HG03460 (cell line): ENCODE results near the gene SEC61A2.
A peak's percentile ranks its signal among the peaks of the same experiment; 100 is the strongest.
"Not testable (repeated sequence)": the region's sequence is repeated elsewhere in the genome, so short reads cannot be mapped to it uniquely, and the experiment has no call there.

ENCODE experiments used
- ATAC-seq: cut with Tn5 transposase; IDR thresholded peaks from one replicate; pipeline ENCODE4 v1.9.1; 2021; ENCODE audit not compliant: unreplicated experiment

Gene SEC61A2

GRCh38 chr10:12158111-12158510 lies 28.6 kb downstream of the SEC61A2 start:
- no peak for ATAC-seq

- no peak for ATAC-seq
These were observed 31.2 kb downstream of the SEC61A2 start for GRCh38 chr10:12160664-12161063.

GRCh38 chr10:12162927-12163326 lies 33.5 kb downstream of the SEC61A2 start:
- no peak for ATAC-seq

DNA sequence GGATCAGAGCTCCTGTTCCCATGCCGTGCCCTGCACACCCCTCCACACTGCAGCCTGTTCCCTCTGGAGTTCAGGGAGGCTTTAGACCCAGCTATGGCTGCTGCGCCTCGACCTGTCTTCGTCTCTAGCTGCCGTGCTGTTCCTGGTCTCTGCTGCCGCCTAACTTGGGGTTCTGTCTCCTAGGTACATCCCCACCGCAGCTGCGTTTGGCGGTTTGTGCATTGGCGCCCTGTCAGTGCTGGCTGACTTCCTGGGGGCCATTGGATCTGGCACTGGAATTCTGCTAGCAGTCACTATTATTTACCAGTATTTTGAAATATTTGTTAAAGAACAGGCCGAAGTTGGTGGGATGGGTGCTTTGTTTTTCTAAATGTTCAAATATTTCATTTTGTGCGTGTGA lies 34.6 kb downstream of the SEC61A2 start:
- no peak for ATAC-seq

GRCh38 chr10:12165036-12165435 lies 35.6 kb downstream of the SEC61A2 start:
- ATAC-seq, result no peak

GRCh38 chr10:12165999-12166775 lies 36.7 kb downstream of the SEC61A2 start:
- no peak for ATAC-seq

DNA sequence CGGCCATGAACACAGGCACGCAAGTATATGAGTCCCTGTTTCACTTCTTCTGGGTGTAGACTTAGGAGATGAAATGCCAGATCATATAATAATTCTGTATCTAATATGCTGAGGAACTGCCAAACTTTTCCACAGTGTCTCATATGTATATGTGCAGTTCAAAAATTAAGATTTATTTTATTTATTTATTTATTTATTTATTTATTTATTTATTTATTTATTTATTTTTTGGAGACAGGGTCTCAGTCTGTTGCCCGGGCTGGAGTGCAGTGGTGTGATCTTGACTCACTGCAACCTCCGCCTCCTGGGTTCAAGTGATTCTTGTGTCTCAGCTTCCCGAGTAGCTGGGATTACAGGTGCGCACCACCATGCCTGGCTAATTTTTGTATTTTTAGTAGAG lies 42.0 kb downstream of the SEC61A2 start:
- ATAC-seq, result not testable (repeated sequence)

GRCh38 chr10:12177642-12178041 lies 48.2 kb downstream of the SEC61A2 start:
- no peak for ATAC-seq

DNA sequence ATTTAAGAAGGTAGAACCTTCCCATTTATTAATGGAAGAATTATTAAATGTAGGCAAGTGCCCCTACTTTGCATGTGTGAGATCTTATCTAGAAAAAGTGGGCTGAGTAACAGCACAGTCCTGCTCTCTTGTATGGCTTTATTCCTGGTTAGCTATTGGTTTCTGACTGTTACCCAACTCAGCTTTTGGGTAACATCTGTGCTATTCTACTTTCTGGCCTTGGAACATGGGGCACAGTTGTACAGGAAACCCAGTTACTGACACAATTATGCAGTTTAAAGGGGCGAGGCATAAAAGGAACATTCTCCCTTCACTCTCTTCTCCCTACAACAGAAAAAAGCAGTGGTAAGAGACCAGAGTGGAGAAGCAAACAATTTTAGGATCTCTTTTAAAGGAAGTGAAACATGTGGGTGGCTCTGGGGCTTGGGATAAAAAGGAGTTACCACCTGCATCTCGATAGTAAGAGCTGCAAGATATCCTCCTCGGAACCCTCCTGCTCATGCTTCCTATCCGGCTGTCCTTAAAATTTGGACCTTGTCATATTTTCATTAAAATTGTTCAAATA lies 50.2 kb downstream of the SEC61A2 start:
- no peak for ATAC-seq

- no peak for ATAC-seq
These were observed 50.9 kb downstream of the SEC61A2 start for GRCh38 chr10:12180221-12180974.

DNA sequence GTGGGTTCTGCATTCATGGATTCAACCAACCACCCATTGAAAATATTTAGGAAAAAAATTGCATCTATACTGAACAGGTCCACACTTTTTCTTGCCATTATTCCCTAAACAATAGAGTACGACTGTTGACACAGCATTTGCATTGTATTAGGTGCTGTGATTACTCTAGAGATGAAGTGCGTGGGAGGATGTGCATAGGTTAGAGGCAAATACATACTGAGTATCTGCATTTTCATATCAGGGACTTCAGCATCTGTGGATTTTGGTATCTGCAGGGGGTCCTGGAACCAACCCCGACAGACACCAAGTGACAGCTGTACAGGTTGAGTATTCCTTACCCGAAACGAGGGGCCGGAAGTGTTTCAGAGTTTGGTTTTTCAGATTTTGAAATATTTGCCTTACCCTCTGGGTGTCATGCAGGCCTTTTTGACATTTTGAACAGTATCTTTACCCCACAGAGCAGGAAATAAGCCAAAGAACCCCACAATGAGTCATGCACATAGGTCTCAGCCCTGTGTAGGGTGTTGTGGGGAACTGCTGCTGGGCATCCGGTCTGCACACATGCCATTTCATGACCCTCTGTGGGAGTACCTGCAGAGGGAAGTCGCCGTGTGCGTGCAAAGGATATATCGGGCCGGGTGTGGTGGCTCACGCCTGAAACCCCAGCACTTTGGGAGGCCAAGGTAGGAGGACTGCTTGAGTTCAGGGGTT lies 51.7 kb downstream of the SEC61A2 start:
- peak; percentile 70 for ATAC-seq

DNA sequence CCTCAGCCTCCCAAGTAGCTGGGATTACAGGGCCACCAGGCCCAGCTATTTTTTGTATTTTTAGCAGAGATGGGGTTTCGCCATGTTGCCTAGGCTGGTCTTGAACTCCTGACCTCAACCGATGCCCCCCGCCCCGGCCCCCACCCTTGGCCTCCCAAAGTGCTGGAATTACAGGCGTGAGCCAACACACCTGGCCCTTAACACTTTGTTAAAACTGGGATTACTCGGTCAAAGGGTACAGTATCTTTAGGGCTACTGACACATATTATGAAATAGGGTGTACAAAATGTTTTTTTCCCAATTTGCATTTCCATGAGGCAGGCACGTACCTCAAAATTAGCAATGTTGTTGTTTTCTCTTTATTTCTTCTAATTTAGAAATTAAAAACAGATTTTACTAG lies 54.7 kb downstream of the SEC61A2 start:
- ATAC-seq, result no peak

DNA sequence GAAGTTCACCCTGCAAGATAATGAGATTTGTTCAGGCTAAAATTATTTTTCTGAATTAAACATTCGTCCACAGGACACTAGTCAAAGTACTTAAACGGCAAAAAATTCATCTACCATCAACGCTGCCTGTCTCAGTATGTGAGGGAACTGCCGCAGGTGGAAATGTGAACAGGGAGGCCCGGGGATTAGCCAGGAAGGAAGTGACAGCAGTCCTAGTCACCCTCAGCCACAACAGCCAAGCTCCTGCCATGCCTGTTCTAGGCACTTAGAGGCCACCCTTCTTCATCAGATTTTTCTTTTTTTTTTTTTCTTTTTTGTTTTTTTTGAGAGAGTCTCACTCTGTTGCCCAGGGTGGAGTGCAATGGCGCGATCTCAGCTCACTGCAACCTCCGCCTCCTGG lies 56.8 kb downstream of the SEC61A2 start:
- no peak for ATAC-seq

GRCh38 chr10:12187321-12187905 lies 57.9 kb downstream of the SEC61A2 start:
- no peak for ATAC-seq

- ATAC-seq, result no peak
These were observed 59.2 kb downstream of the SEC61A2 start for GRCh38 chr10:12188656-12189055.

GRCh38 chr10:12189426-12189825 lies 59.9 kb downstream of the SEC61A2 start:
- no peak for ATAC-seq

GRCh38 chr10:12191715-12192114 lies 62.2 kb downstream of the SEC61A2 start:
- ATAC-seq, result no peak

DNA sequence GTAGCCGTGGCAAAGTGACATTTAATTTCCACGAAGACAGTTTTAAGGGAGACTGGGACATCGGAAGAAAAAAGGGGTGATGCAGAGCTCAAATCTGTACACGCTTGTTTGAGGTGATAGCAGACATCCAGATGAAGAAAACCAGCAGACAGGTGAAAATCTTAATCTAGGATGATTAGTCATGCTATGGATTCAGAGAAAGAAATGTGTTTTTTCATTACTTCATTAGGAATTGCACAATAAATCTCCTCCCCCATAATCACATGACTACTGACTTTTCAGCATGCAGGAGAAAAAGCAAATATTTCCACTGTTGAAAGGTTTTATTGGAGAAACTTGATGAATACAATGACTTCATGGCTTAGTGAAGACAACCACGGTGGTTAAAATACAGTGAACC lies 63.7 kb downstream of the SEC61A2 start:
- ATAC-seq, result no peak

GRCh38 chr10:12194752-12195271 lies 65.3 kb downstream of the SEC61A2 start:
- ATAC-seq, result no peak

DNA sequence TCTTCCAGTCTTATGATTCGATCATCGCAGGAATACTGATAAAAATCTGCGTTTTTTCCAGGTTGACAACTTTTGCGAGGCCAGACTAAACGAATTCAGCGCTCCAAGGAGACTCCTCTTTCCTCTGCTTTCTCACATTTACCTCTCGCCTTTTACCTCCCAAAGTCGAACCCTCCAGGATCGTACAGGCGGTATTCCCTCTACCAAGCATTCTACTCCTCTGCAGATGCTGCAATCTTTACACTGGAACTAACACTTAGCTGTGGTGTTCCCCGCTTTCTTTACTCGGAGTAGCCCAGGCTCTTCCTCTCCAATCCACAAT lies 65.8 kb downstream of the SEC61A2 start:
- no peak for ATAC-seq
